ENCODE data around the gene ADAMTS13.

Gene ADAMTS13

DNA sequence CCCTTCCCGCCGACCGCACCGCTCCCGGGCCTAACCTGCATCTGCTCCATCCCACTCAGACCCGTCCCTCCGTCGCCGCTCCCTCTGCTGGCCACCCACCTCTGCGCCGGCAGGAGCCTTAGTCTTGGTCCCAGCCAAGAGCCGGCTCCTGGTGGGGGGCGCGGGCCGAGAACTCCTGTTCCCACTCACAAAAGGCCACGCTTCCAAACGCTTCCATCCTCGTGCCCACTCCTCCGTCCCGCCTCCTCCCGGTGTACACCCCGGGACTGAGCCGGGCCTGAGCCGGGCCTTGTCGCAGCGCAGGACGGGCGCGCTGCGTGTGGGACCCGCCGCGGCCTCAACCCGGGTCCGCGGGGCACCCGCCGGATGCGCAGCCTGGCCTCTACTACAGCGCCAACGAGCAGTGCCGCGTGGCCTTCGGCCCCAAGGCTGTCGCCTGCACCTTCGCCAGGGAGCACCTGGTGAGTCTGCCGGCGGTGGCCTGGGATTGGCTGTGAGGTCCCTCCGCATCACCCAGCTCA lies 7.5 kb downstream of the ADAMTS13 start:
- Histone ChIP-seq H3K27me3 (peaks cover 0 to 50% of the 10 kb centered on the region in 2 donors), H3K36me3 (no peaks in the 10 kb centered on the region), H3K27ac (no peak overlapping the region), H3K9me3 (no peaks in the 10 kb centered on the region), H3K4me3 (no peak overlapping the region), H3K4me1 (peaks cover 0 to 18% (median 13%) of the 10 kb centered on the region in 4 donors)
- no peak for DNase-seq
- intact Hi-C loops (cut with DNase I; ENCODE audit: low total_unique reads), result no loop called here
- TF ChIP-seq, protein P1, sequence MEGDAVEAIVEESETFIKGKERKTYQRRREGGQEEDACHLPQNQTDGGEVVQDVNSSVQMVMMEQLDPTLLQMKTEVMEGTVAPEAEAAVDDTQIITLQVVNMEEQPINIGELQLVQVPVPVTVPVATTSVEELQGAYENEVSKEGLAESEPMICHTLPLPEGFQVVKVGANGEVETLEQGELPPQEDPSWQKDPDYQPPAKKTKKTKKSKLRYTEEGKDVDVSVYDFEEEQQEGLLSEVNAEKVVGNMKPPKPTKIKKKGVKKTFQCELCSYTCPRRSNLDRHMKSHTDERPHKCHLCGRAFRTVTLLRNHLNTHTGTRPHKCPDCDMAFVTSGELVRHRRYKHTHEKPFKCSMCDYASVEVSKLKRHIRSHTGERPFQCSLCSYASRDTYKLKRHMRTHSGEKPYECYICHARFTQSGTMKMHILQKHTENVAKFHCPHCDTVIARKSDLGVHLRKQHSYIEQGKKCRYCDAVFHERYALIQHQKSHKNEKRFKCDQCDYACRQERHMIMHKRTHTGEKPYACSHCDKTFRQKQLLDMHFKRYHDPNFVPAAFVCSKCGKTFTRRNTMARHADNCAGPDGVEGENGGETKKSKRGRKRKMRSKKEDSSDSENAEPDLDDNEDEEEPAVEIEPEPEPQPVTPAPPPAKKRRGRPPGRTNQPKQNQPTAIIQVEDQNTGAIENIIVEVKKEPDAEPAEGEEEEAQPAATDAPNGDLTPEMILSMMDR (IDR thresholded peaks at IDR 0.05), result no peak

GRCh38 chr9:133430244-133430643 lies 8.1 kb downstream of the ADAMTS13 start:
- Histone ChIP-seq H3K27ac (no peak overlapping the region), H3K36me3 (no peaks in the 10 kb centered on the region), H3K27me3 (peaks cover 0 to 45% of the 10 kb centered on the region in 2 donors), H3K4me3 (no peak overlapping the region), H3K4me1 (peaks cover 0 to 18% (median 13%) of the 10 kb centered on the region in 4 donors), H3K9me3 (no peaks in the 10 kb centered on the region)
- intact Hi-C loops (cut with DNase I; ENCODE audit: low total_unique reads), result no loop called here
- TF ChIP-seq, protein P1 (IDR thresholded peaks at IDR 0.05), result no peak
- DNase-seq, result no peak

DNA sequence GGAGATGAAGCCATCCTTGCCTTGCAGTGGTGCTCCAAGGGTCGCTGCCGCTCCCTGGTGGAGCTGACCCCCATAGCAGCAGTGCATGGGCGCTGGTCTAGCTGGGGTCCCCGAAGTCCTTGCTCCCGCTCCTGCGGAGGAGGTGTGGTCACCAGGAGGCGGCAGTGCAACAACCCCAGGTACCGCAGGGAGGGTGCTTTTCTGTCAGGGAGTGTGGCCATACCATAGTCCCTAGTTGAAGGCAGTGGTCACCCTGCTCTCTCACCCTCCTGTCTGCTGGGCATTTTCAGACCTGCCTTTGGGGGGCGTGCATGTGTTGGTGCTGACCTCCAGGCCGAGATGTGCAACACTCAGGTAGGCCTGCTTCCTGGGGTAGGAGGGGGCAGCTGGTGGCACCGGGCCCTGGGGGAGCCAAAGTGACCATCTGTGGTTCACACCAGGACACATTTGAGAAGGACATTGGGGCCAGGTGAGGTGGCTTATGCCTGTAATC lies 11.2 kb downstream of the ADAMTS13 start:
- Histone ChIP-seq H3K4me3 (no peak overlapping the region), H3K9me3 (no peaks in the 10 kb centered on the region), H3K27me3 (peaks cover 0 to 19% of the 10 kb centered on the region in 2 donors), H3K27ac (no peak overlapping the region), H3K36me3 (no peaks in the 10 kb centered on the region), H3K4me1 (peaks cover 0 to 13% (median 10%) of the 10 kb centered on the region in 4 donors)
- TF ChIP-seq, protein P1 (IDR thresholded peaks at IDR 0.05), result no peak
- intact Hi-C loops (cut with DNase I; ENCODE audit: low total_unique reads), result no loop called here
- DNase-seq, result no peak

DNA sequence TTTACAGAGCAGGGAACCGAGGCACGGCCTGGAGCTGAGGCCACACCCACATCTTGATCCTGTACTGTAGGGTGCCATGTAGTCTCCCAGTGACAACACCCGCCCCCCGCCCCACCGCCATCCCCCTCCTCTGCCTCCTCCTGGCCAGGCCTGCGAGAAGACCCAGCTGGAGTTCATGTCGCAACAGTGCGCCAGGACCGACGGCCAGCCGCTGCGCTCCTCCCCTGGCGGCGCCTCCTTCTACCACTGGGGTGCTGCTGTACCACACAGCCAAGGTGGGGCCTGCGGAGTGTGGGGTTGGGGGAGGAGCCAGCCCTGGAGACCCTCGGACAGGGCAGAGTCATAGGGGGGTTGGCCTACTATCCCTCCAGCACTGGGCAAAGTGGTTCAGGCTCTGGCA lies 14.5 kb downstream of the ADAMTS13 start:
- no peaks in the 10 kb centered on the region for H3K4me1 ChIP-seq
- TF ChIP-seq, protein P1 (IDR thresholded peaks at IDR 0.05), result no peak
- DNase-seq, result no peak
- H3K9me3 ChIP-seq, result no peaks in the 10 kb centered on the region
- no peak overlapping the region for H3K4me3 ChIP-seq
- H3K27ac ChIP-seq, result no peak overlapping the region
- intact Hi-C loops (cut with DNase I; ENCODE audit: low total_unique reads), result no loop called here
- no peaks in the 10 kb centered on the region for H3K27me3 ChIP-seq
- H3K36me3 ChIP-seq, result no peaks in the 10 kb centered on the region

DNA sequence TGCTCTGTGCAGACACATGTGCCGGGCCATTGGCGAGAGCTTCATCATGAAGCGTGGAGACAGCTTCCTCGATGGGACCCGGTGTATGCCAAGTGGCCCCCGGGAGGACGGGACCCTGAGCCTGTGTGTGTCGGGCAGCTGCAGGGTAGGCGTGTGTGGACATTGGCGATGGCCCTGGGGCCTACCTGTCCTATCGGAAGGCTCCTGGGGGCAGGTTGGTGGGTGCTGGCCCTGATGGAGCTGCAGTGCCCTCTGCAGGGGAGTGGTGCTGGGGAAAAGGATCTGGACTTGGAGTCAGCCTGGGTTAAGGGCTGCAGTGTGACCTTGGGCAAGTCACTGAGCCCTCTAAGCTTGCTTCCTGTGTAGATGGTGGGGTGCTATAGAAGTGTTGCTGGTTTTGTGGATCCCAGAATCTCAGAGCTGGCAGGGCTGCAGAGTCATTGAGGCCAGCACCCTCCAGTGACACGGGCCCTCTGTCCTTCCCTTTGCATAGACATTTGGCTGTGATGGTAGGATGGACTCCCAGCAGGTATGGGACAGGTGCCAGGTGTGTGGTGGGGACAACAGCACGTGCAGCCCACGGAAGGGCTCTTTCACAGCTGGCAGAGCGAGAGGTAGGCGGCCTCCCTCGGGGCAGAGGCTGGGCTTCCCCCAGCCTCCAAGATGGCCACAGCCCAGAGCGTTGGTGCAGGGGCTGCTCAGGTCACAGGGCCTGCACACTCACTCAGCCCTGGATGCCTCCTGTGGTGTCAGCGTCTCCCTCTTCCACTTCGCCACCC lies 15.8 kb downstream of the ADAMTS13 start:
- H3K4me3 ChIP-seq, result no peak overlapping the region
- no peaks in the 10 kb centered on the region for H3K4me1 ChIP-seq
- H3K27me3 ChIP-seq, result no peaks in the 10 kb centered on the region
- TF ChIP-seq, protein P1 (IDR thresholded peaks at IDR 0.05), result no peak
- no peak overlapping the region for H3K27ac ChIP-seq
- intact Hi-C loops (cut with DNase I; ENCODE audit: low total_unique reads), result no loop called here
- H3K9me3 ChIP-seq, result no peaks in the 10 kb centered on the region
- H3K36me3 ChIP-seq, result no peaks in the 10 kb centered on the region
- DNase-seq, result no peak

All from tibial artery (tissue), 4 donors.